Prostate gland (tissue), 2 donors: ENCODE data around the gene VPS37D. TPM values are rescaled to one million over a fixed set of nuclear protein-coding genes. Genes with fewer than 3 reads are reported as not detected.

Experiments
- DNase-seq: peaks from one replicate; pipeline ENCODE4 v3.0.0-alpha.2; 2019; ENCODE audit warnings: low spot score
- H3K27ac ChIP-seq, 2 donors: fragments of 200-600 bp; sonication (generic); 2 replicates each; pipeline ENCODE4 v1.5.1; 2017 to 2019
- H3K27me3 ChIP-seq: fragments of 200-600 bp; sonication (generic); replicated peaks from 2 replicates; pipeline ENCODE4 v1.5.1; 2019; ENCODE audit not compliant: insufficient read depth
- H3K36me3 ChIP-seq, 2 donors: fragments of 200-600 bp; sonication (generic); 1 replicate in 1 of 2; 2 replicates in 1 of 2; pipeline versions ENCODE4 v1.5.1 to v1.8.1; 2017 to 2019
- H3K4me1 ChIP-seq: fragments of 200-600 bp; sonication (generic); replicated peaks from 2 replicates; pipeline ENCODE4 v1.5.1; 2019
- H3K4me3 ChIP-seq, 2 donors: fragments of 200-600 bp; sonication (generic); 2 replicates each; pipeline ENCODE4 v1.5.1; 2017 to 2019
- H3K9me3 ChIP-seq: fragments of 200-600 bp; sonication (generic); 2 replicates; pipeline ENCODE4 v1.5.1; 2017
- CTCF ChIP-seq, 4 experiments: fragments of 200-600 bp in 2 of 4; fragments of 450-650 bp in 2 of 4; sonication (generic) in 2 of 4; IDR thresholded peaks; 1 replicate in 3 of 4; 2 replicates in 1 of 4; pipeline ENCODE4 v1.5.1; 2016 to 2019; ENCODE audit warnings: antibody characterized with exemption in 4 of 4, mild to moderate bottlenecking in 2 of 4, moderate library complexity in 2 of 4
- POLR2A ChIP-seq: fragments of 450-650 bp; IDR thresholded peaks from one replicate; pipeline ENCODE4 v1.6.1; 2016; ENCODE audit warnings: antibody characterized with exemption, mild to moderate bottlenecking
- POLR2AphosphoS5 ChIP-seq: sonication (generic); formaldehyde crosslinking; IDR thresholded peaks from one replicate; pipeline ENCODE4 v1.6.1; 2017; ENCODE audit warnings: antibody characterized with exemption
- WGBS: methylation state at CpG from one replicate; pipeline ENCODE4 v1.1.5; 2018; 5-methylcytosine and 5-hydroxymethylcytosine counted together
- intact Hi-C: fragments of 100-400 bp; cut with DNase I; formaldehyde crosslinking; loops from one replicate; pipeline ENCODE4 v1.14.2; 2022
- total RNA-seq, 2 donors: library from RNA; depleted of rRNA; stranded (reverse); fragments of >200 nt; gene quantifications; one replicate each; pipeline ENCODE4 v1.1.0, GENCODE V29; 2016

VPS37D gene
- total RNA-seq, 2 donors from 2014 or later, result 6.0 to 19.5 TPM

- 38% methylated on average over 2 of the region's 2 CpGs for WGBS
- Histone ChIP-seq H3K27ac (no peak overlapping the region), H3K9me3 (no peaks in the 10 kb centered on the region), H3K4me3 (no peak overlapping the region), H3K36me3 (no peaks in the 10 kb centered on the region), H3K27me3 (no peaks in the 10 kb centered on the region), H3K4me1 (no peaks in the 10 kb centered on the region)
- no peak for DNase-seq
- intact Hi-C loops, result no loop called here
- TF ChIP-seq CTCF (IDR thresholded peaks at IDR 0.05), result no peak
- TF ChIP-seq POLR2A, result no peak
- TF ChIP-seq POLR2AphosphoS5, result no peak
Observed at GRCh38 chr7:73622527-73622908, 45.1 kb upstream of the VPS37D start.

GRCh38 chr7:73622909-73623797 lies 44.5 kb upstream of the VPS37D start:
- H3K36me3 ChIP-seq, result no peaks in the 10 kb centered on the region
- H3K4me1 ChIP-seq, result no peaks in the 10 kb centered on the region
- no peak for DNase-seq
- 7% methylated on average over 40 of the region's 58 CpGs for WGBS
- no peaks in the 10 kb centered on the region for H3K9me3 ChIP-seq
- intact Hi-C loops, result no loop called here
- no peak for TF ChIP-seq POLR2AphosphoS5
- TF ChIP-seq CTCF (IDR thresholded peaks at IDR 0.05), result no peak
- TF ChIP-seq POLR2A, result no peak
- peak overlapping the region; percentile 5 to 46 for H3K4me3 ChIP-seq
- H3K27ac ChIP-seq, result no peak overlapping the region
- H3K27me3 ChIP-seq, result no peaks in the 10 kb centered on the region

- no peaks in the 10 kb centered on the region for H3K27me3 ChIP-seq
- no peaks in the 10 kb centered on the region for H3K9me3 ChIP-seq
- peak; percentile 87 for DNase-seq
- WGBS, result 5% methylated on average over 80 of the region's 80 CpGs
- no peak within 1 kb of the TSS for H3K27ac ChIP-seq
- H3K4me1 ChIP-seq, result no peaks in the 10 kb centered on the region
- H3K4me3 ChIP-seq, result peak within 1 kb of the TSS; percentile 21 to 46
- intact Hi-C loops, result no loop called here
- H3K36me3 ChIP-seq, result no peaks in the 10 kb centered on the region
- TF ChIP-seq CTCF (IDR thresholded peaks at IDR 0.05) (no peak), POLR2AphosphoS5 (peak; percentile 86), POLR2A (peak; percentile 93)
Observed at GRCh38 chr7:73623798-73624668, 43.6 kb upstream of the VPS37D start, which contains the start of gene MLXIPL. Gene MLXIPL, minus strand, starts transcription at chr7:73624522. Its CDS starts 30 bp downstream, at chr7:73624492.

- Histone ChIP-seq H3K27me3 (no peaks in the 10 kb centered on the region), H3K4me3 (peak overlapping the region in 1 of 2 donors; percentile 46), H3K36me3 (no peaks in the 10 kb centered on the region), H3K4me1 (no peaks in the 10 kb centered on the region), H3K9me3 (no peaks in the 10 kb centered on the region), H3K27ac (no peak overlapping the region)
- no peak for DNase-seq
- intact Hi-C loops, result no loop called here
- 48% methylated on average over 9 of the region's 9 CpGs for WGBS
- TF ChIP-seq POLR2AphosphoS5, result no peak
- TF ChIP-seq POLR2A, result no peak
- TF ChIP-seq CTCF (IDR thresholded peaks at IDR 0.05), result no peak
Observed at GRCh38 chr7:73624669-73625001, 43.0 kb upstream of the VPS37D start.
